HEK293T (cell line): ENCODE data around the gene CFAP58.

Experiments
- CTCF ChIA-PET: fragments of 350-600 bp; formaldehyde crosslinking; extraction: SDS; loops from one replicate; lab custom pipeline; 2021; ENCODE audit warnings: antibody characterized with exemption, inconsistent platforms; lab: Yijun Ruan, JAX
- POLR2A ChIA-PET: fragments of 350-600 bp; formaldehyde crosslinking; extraction: SDS; loops from one replicate; lab custom pipeline; 2020; ENCODE audit warnings: antibody characterized with exemption, inconsistent platforms; lab: Yijun Ruan, JAX
- DNase-seq: peaks from one replicate; pipeline ENCODE4 v3.0.0; 2012; ENCODE audit warnings: mixed read lengths; ENCODE audit errors: extremely low spot score
- ARNT ChIP-seq: fragments of 450-650 bp; IDR thresholded peaks from 2 replicates; pipeline ENCODE4 v1.6.1; 2017; ENCODE audit warnings: mild to moderate bottlenecking
- BHLHE40 ChIP-seq: fragments of 450-650 bp; IDR thresholded peaks from 2 replicates; pipeline ENCODE4 v1.6.1; 2016; ENCODE audit warnings: mild to moderate bottlenecking, moderate library complexity, borderline replicate concordance
- CTBP1 ChIP-seq: fragments of 450-650 bp; IDR thresholded peaks from 2 replicates; pipeline ENCODE4 v1.6.1; 2016; ENCODE audit warnings: borderline replicate concordance
- ELF4 ChIP-seq: fragments of 450-650 bp; IDR thresholded peaks from 2 replicates; pipeline ENCODE4 v1.6.1; 2017; ENCODE audit warnings: antibody characterized with exemption
- FOXA1 ChIP-seq: fragments of 450-650 bp; IDR thresholded peaks from 2 replicates; pipeline ENCODE4 v1.6.1; 2016; ENCODE audit warnings: mild to moderate bottlenecking
- FOXK2 ChIP-seq: fragments of 450-650 bp; IDR thresholded peaks from 2 replicates; pipeline ENCODE4 v1.6.1; 2016; ENCODE audit warnings: mild to moderate bottlenecking
- FOXM1 ChIP-seq: fragments of 450-650 bp; IDR thresholded peaks from 2 replicates; pipeline ENCODE4 v1.6.1; 2017; ENCODE audit warnings: mild to moderate bottlenecking, borderline replicate concordance
- HDGF ChIP-seq: fragments of 450-650 bp; IDR thresholded peaks from 2 replicates; pipeline ENCODE4 v1.6.1; 2017; ENCODE audit warnings: antibody characterized with exemption, borderline replicate concordance
- L3MBTL2 ChIP-seq: fragments of 450-650 bp; conservative IDR thresholded peaks from 2 replicates; pipeline ENCODE4 v1.6.1; 2016; ENCODE audit warnings: mild to moderate bottlenecking
- LEF1 ChIP-seq: fragments of 450-650 bp; IDR thresholded peaks from 2 replicates; pipeline ENCODE4 v1.6.1; 2017; ENCODE audit warnings: mild to moderate bottlenecking, borderline replicate concordance
- NFRKB ChIP-seq: fragments of 450-650 bp; IDR thresholded peaks from 2 replicates; pipeline ENCODE4 v1.6.1; 2016; ENCODE audit warnings: mild to moderate bottlenecking, moderate library complexity
- SP1 ChIP-seq: fragments of 450-650 bp; IDR thresholded peaks from 2 replicates; pipeline ENCODE4 v1.6.1; 2017
- SUZ12 ChIP-seq: fragments of 450-650 bp; IDR thresholded peaks from 2 replicates; pipeline ENCODE4 v1.6.1; 2016; ENCODE audit warnings: mild to moderate bottlenecking
- TARDBP ChIP-seq: fragments of 450-650 bp; IDR thresholded peaks from 2 replicates; pipeline ENCODE4 v1.6.1; 2016
- ZNF384 ChIP-seq: fragments of 450-650 bp; IDR thresholded peaks from 2 replicates; pipeline ENCODE4 v1.6.1; 2016
- TF ChIP-seq, protein P1 (sequence below): fragments of 450-650 bp; IDR thresholded peaks from 2 replicates; pipeline ENCODE4 v1.6.1; 2016

The CFAP58 gene

DNA sequence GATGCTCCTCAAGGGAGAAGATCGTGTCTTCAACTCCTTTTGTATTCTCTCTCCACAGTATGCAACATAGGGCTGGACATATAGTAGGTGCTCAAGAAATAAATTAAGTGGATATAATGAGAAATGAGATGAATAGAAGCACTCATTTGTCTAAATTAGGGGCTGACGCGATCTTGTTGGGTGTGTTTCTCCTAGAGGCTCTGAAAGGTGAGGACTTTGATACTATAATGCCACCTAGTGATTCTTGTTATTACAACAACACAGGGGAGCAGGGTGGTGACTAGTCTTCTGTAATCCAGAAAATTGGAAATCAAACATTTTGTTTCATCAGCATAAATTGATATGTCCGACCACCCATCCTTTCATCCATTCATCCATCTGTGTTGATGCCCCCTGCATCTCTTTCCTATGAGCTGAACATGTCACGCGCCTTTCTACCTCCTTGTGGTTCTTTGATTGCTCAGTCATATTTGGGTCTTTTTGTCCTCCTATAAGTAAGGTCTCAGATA lies 3.5 kb upstream of the CFAP58 start:
- POLR2A ChIA-PET, result no interaction called here
- CTCF ChIA-PET, result interaction anchor here (0.8 to 3.1 kb wide), 6 partner anchors 21 to 76 kb away, joined by 3 to 29 read pairs (median 8); no protein-coding TSS in a partner anchor
- peak; percentile 59 for DNase-seq
- TF ChIP-seq LEF1 (no peak), SP1 (no peak), NFRKB (no peak)
- TF ChIP-seq, protein P1, sequence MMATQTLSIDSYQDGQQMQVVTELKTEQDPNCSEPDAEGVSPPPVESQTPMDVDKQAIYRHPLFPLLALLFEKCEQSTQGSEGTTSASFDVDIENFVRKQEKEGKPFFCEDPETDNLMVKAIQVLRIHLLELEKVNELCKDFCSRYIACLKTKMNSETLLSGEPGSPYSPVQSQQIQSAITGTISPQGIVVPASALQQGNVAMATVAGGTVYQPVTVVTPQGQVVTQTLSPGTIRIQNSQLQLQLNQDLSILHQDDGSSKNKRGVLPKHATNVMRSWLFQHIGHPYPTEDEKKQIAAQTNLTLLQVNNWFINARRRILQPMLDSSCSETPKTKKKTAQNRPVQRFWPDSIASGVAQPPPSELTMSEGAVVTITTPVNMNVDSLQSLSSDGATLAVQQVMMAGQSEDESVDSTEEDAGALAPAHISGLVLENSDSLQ, result peak; percentile 49

DNA sequence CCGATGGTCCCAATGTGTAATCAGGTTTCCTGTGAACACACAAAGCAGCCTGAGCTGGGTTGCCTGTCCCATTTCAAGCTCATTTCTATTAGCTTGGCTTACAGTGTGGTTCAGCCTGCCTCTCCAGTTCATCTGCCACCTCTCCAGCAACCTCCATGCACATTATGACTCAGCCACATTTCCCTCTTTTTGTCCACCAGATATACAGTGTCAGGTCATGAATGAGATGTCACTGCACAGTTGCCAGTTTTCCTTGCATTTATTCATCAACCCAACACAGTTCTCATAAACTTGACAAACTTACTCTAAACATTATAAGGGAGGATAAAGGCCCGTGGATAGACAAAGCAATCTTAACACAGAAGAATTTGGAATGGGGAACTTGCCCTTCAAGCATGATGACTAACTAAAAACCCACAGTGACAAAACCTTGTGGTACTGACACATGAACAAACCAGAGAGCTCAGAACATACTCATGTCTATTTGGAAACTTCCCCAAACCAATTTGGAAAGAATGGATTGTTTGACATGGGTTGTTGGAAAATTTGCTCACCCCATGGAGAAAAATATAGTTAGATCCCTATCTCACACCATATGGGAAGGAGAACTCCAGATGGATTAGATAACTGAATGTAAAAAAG lies 2.5 kb upstream of the CFAP58 start:
- no peak for DNase-seq
- CTCF ChIA-PET, result interaction anchor here (0.6 to 3.1 kb wide), 10 partner anchors 8 to 77 kb away, joined by 3 to 29 read pairs (median 5); no protein-coding TSS in a partner anchor
- no peak for TF ChIP-seq TARDBP
- TF ChIP-seq FOXA1, result no peak
- POLR2A ChIA-PET, result interaction anchor here (1.1 kb wide), 1 partner anchor 45 kb away, joined by 3 read pairs; no protein-coding TSS in a partner anchor

DNA sequence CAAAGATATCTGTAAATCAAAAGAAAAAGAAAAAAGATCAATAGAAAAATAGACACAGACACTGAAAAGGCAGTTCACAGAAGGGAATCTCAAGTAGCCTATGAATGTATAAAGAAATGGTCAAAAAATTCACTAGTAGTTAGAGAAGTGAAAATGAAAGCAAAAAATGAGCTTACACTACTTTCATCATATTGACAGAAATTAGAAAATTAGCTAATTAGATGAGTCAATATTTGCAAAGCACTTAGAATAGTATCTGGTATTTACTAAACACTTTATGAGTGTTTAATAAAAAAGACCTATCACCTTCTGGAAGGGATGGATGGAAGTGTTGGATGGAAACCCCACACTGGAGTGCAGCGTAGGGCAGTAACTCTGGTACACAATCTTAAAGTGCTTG lies 1.7 kb upstream of the CFAP58 start:
- DNase-seq, result no peak
- ChIA-PET POLR2A (interaction anchor here (1.1 kb wide), 1 partner anchor 45 kb away, joined by 3 read pairs; no protein-coding TSS in a partner anchor), CTCF (interaction anchor here (0.7 to 3.1 kb wide), 5 partner anchors 8 to 60 kb away, joined by 3 to 29 read pairs (median 5); no protein-coding TSS in a partner anchor)
- TF ChIP-seq SP1, result no peak

DNA sequence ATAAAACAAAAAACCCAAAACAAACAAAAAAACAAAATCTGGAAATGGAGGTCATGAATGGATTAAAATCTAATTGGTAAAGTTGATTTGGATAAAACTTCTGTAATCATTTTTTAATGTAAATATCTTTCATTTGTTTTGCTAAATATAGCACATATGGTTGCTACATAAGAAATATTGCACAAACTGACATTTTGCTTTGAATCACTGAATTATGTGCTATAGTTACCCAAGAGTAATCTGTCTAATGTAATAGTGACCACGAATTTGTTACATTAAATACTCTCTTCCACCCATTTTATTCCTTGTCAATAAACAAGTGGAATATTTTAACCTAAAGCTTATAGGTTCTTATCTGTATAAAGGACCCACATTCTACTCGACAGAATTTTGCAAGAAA lies 6.2 kb downstream of the CFAP58 start:
- no peak for DNase-seq
- TF ChIP-seq NFRKB, result no peak
- TF ChIP-seq LEF1, result no peak
- TF ChIP-seq ZNF384, result no peak
- TF ChIP-seq SP1, result no peak
- no peak for TF ChIP-seq CTBP1
- TF ChIP-seq FOXM1, result no peak
- no peak for TF ChIP-seq FOXK2
- TF ChIP-seq ARNT, result no peak
- TF ChIP-seq, protein P1, result no peak
- no peak for TF ChIP-seq ELF4
- no peak for TF ChIP-seq BHLHE40
- no peak for TF ChIP-seq L3MBTL2
- no peak for TF ChIP-seq TARDBP
- TF ChIP-seq FOXA1, result no peak
- no peak for TF ChIP-seq SUZ12
- TF ChIP-seq HDGF, result no peak
- CTCF ChIA-PET, result no interaction called here
- POLR2A ChIA-PET, result no interaction called here

DNA sequence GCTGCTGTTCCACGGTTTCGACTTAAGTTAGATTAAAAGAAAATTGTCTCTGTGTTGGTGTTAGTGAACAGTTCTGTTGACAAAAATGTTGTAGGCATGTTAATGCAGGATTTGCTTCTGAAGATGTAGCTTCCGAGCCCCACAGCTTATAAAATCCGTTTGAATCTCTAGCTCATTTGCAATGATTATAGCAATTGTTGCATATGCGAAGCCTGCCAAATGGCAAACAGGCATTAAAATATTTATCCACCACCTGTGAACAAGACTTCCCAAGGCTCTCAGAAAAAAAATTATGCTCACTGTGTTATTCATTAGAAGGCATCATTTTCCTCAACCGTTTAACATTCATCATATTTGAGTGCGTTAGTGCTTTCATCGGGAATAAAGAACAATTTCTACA lies 14.3 kb downstream of the CFAP58 start:
- TF ChIP-seq ARNT, result no peak
- no peak for TF ChIP-seq FOXK2
- TF ChIP-seq CTBP1, result no peak
- TF ChIP-seq LEF1, result no peak
- no peak for TF ChIP-seq L3MBTL2
- no peak for TF ChIP-seq TARDBP
- no peak for TF ChIP-seq SUZ12
- TF ChIP-seq ELF4, result no peak
- no peak for TF ChIP-seq HDGF
- TF ChIP-seq ZNF384, result no peak
- TF ChIP-seq, protein P1, result no peak
- TF ChIP-seq SP1, result no peak
- POLR2A ChIA-PET, result no interaction called here
- CTCF ChIA-PET, result interaction anchor here (0.9 to 1.4 kb wide), 2 partner anchors 14 to 75 kb away, joined by 3 read pairs; partner anchors contain the start of gene CFAP58
- no peak for DNase-seq

DNA sequence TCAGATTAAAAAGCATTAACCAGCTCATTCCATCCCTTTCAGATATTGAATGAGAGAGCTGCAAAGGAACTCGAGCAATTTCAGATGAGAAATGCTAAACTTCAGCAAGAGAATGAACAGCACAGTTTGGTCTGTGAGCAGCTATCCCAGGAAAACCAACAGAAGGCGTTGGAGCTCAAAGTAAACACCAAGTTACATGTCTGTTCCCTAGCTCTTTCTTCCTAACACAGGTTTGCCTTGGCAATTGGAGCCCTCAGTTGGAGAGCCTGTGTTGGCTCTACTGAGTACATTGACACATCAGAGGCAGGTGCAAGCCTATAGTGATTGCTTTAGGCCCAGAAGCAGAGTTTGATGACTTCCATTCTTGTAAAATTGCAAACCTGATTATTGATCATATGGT lies 14.7 kb downstream of the CFAP58 start:
- TF ChIP-seq ARNT (no peak), FOXA1 (no peak), ZNF384 (no peak), ELF4 (no peak), SUZ12 (no peak), L3MBTL2 (no peak), SP1 (no peak), LEF1 (no peak), HDGF (no peak), FOXK2 (no peak), TARDBP (no peak)
- TF ChIP-seq, protein P1, result no peak
- POLR2A ChIA-PET, result no interaction called here
- DNase-seq, result no peak
- CTCF ChIA-PET, result interaction anchor here (0.9 to 1.4 kb wide), 2 partner anchors 15 to 75 kb away, joined by 3 read pairs; partner anchors contain the start of gene CFAP58
